ENCODE measurements around the gene MELTF. TPM values are rescaled to one million over a fixed set of nuclear protein-coding genes. Genes with fewer than 3 reads are reported as not detected.

MELTF gene
- total and polyA plus RNA-seq, 9 of the 15 experiments (the other 6 are each of a cell fraction or from before 2014, with no cell fraction given), result 0.35 to 10.5 (median 4.5) TPM

GRCh38 chr3:197029511-197030167 lies at the start of gene MELTF (continued):
- no peak for TF ChIP-seq MLLT1 (IDR thresholded peaks at IDR 0.05)
- no peak for TF ChIP-seq ZBED1 (IDR thresholded peaks at IDR 0.05)
- TF ChIP-seq HDAC8 (tag; IDR thresholded peaks at IDR 0.05), result no peak
- TF ChIP-seq ZNF232 (CRISPR knock-in tag; IDR thresholded peaks at IDR 0.05), result no peak
- no peak for TF ChIP-seq ZNF436 (CRISPR knock-in tag; IDR thresholded peaks at IDR 0.05)
- no peak for TF ChIP-seq ZNF398 (CRISPR knock-in tag; IDR thresholded peaks at IDR 0.05)
- no peak for TF ChIP-seq ZBTB49 (CRISPR knock-in tag; IDR thresholded peaks at IDR 0.05; ENCODE audit: borderline replicate concordance)
- TF ChIP-seq TGIF2 (CRISPR knock-in tag; IDR thresholded peaks at IDR 0.05), result peak; percentile 79; the same call in 1 of the 2 replicates
- no peak for TF ChIP-seq CEBPZ (IDR thresholded peaks at IDR 0.05; ENCODE audit: borderline replicate concordance, low read depth, low read length)
- 0 out of 2 replicates have a peak, but pooled peaks have one; percentile 50 for TF ChIP-seq ZNF282 (CRISPR knock-in tag; IDR thresholded peaks at IDR 0.05)
- TF ChIP-seq HSF4 (CRISPR knock-in tag; IDR thresholded peaks at IDR 0.05; ENCODE audit: borderline replicate concordance), result no peak
- no peak for TF ChIP-seq NCOR1 (IDR thresholded peaks at IDR 0.05)
- peak; percentile 81 for TF ChIP-seq CXXC5 (CRISPR knock-in tag; IDR thresholded peaks at IDR 0.05)
- no peak for TF ChIP-seq PTTG1 (tag; IDR thresholded peaks at IDR 0.05; ENCODE audit: low read depth)
- TF ChIP-seq ZNF197 (CRISPR knock-in tag; IDR thresholded peaks at IDR 0.05; ENCODE audit: low read depth), result no peak
- no peak for TF ChIP-seq DDX20 (tag; IDR thresholded peaks at IDR 0.05; ENCODE audit: low read depth)
- TF ChIP-seq SAFB (IDR thresholded peaks at IDR 0.05; ENCODE audit: borderline replicate concordance, low read depth, low read length), result peak; percentile 52; the same call in 1 of the 2 replicates
- no peak for TF ChIP-seq NEUROD1 (IDR thresholded peaks at IDR 0.05; ENCODE audit: borderline replicate concordance, low read depth, low read length, partially characterized antibody)
- TF ChIP-seq ZBTB1 (CRISPR knock-in tag; IDR thresholded peaks at IDR 0.05; ENCODE audit: borderline replicate concordance, low read depth), result 0 out of 2 replicates have a peak, but pooled peaks have one; percentile 20

Data from K562 (cell line).